A549 (cell line): ENCODE data around the gene ARHGAP27.

Experiments used
- POLR2A ChIP-seq: IDR thresholded peaks from 2 replicates; pipeline ENCODE4 v1.6.1; 2012; ENCODE audit warnings: mild to moderate bottlenecking, low read length
- TF ChIP-seq, protein P1 (sequence below): fragments of >200 bp; sonication (Bioruptor Twin); formaldehyde crosslinking; IDR thresholded peaks from 3 replicates; pipeline ENCODE4 v1.5.1; 2016
- TF ChIP-seq, protein P2 (sequence below): IDR thresholded peaks from 2 replicates; pipeline ENCODE4 v1.6.1; 2012
- TF ChIP-seq, protein P3 (sequence below): fragments of >200 bp; sonication (Bioruptor Twin); formaldehyde crosslinking; IDR thresholded peaks from 3 replicates; pipeline ENCODE4 v1.6.1; 2016
- TF ChIP-seq, protein P4 (sequence below): fragments of 450-650 bp; IDR thresholded peaks from 2 replicates; pipeline ENCODE4 v1.6.1; 2014; ENCODE audit warnings: antibody characterized with exemption

DNA sequence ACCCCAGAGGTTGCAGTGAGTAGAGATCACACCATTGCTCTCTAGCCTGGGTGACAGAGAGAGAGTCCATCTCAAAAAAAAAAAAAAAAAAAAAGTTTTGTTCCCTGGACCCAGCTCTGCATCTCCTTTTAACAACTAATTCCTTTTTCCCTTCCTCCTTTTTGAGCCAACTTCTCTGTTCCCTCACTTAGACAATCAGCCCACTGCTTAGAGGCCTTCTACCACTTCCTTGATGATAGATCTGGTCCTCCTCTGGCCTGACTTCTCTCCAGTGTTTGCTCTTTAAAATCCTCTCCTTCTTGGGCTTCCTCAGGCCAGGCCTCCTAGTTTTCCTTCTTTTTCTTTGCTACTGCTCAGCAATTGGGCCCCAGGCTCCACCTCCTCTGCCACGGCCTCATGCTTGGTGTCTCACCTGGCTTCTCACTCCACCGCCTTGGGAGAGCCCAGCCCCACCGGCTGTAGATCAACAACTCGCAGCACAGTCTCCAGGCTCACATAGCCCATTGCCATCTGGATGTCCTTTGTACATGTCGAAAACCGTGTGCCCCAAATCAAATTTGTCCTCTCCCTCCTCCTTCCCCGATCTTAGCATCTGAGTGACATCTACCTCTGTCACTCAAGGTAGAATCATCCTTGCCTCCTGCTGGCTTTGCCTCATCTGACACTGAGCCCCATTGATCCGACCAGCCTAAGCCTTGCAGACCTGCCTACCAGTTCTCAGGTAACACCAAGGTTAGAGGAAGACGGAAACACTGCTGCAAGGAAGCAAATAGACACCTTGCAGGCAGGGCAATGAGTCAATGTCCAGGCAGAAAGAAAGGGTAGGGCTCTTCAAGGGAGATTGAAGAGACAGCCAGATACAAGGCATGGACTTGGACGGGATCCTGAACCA, 17.4 kb downstream of the ARHGAP27 start:
- TF ChIP-seq, protein P1, sequence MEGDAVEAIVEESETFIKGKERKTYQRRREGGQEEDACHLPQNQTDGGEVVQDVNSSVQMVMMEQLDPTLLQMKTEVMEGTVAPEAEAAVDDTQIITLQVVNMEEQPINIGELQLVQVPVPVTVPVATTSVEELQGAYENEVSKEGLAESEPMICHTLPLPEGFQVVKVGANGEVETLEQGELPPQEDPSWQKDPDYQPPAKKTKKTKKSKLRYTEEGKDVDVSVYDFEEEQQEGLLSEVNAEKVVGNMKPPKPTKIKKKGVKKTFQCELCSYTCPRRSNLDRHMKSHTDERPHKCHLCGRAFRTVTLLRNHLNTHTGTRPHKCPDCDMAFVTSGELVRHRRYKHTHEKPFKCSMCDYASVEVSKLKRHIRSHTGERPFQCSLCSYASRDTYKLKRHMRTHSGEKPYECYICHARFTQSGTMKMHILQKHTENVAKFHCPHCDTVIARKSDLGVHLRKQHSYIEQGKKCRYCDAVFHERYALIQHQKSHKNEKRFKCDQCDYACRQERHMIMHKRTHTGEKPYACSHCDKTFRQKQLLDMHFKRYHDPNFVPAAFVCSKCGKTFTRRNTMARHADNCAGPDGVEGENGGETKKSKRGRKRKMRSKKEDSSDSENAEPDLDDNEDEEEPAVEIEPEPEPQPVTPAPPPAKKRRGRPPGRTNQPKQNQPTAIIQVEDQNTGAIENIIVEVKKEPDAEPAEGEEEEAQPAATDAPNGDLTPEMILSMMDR, result no peak
- TF ChIP-seq, protein P2, sequence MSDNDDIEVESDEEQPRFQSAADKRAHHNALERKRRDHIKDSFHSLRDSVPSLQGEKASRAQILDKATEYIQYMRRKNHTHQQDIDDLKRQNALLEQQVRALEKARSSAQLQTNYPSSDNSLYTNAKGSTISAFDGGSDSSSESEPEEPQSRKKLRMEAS, result no peak
- TF ChIP-seq POLR2A, result no peak
- TF ChIP-seq, protein P3, sequence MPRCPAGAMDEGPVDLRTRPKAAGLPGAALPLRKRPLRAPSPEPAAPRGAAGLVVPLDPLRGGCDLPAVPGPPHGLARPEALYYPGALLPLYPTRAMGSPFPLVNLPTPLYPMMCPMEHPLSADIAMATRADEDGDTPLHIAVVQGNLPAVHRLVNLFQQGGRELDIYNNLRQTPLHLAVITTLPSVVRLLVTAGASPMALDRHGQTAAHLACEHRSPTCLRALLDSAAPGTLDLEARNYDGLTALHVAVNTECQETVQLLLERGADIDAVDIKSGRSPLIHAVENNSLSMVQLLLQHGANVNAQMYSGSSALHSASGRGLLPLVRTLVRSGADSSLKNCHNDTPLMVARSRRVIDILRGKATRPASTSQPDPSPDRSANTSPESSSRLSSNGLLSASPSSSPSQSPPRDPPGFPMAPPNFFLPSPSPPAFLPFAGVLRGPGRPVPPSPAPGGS, result no peak
- TF ChIP-seq, protein P4, sequence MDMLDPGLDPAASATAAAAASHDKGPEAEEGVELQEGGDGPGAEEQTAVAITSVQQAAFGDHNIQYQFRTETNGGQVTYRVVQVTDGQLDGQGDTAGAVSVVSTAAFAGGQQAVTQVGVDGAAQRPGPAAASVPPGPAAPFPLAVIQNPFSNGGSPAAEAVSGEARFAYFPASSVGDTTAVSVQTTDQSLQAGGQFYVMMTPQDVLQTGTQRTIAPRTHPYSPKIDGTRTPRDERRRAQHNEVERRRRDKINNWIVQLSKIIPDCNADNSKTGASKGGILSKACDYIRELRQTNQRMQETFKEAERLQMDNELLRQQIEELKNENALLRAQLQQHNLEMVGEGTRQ, result no peak
